Loucy (cell line): ENCODE data around the gene ZCCHC10.

Source experiments
- EZH2phosphoT487 ChIP-seq: fragments of 200-600 bp; IDR thresholded peaks from 2 replicates; pipeline ENCODE4 v1.6.1; 2018; ENCODE audit warnings: antibody characterized with exemption, mild to moderate bottlenecking, moderate library complexity, borderline replicate concordance
- TF ChIP-seq, protein P1 (sequence below): fragments of 200-600 bp; sonication (generic); conservative IDR thresholded peaks from 2 replicates; pipeline ENCODE4 v1.5.1; 2014; ENCODE audit warnings: mild to moderate bottlenecking, antibody characterized with exemption, low read length

DNA sequence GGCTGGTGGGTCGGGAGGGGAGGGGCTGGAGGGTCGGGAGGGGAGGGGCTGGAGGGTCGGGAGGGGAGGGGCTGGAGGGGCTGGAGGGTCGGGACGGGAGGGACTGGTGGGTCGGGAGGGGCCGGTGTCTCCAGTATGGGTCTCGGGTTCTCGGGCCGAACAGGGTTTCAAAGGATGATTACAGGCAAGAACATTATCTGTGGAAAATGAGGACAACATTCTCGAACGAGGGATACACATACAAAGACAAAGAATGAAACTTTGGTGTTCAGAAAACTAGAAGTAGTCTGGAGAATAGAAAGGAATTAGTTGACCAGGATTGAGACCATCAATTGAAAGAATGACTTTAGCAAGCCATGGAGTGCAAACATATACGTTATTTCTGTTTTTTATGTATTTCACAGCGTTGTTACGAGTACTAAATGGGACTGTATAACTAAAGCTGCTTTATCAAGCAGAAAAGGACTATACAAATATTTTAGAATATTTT lies 360 bp upstream of the ZCCHC10 start:
- TF ChIP-seq, protein P1, sequence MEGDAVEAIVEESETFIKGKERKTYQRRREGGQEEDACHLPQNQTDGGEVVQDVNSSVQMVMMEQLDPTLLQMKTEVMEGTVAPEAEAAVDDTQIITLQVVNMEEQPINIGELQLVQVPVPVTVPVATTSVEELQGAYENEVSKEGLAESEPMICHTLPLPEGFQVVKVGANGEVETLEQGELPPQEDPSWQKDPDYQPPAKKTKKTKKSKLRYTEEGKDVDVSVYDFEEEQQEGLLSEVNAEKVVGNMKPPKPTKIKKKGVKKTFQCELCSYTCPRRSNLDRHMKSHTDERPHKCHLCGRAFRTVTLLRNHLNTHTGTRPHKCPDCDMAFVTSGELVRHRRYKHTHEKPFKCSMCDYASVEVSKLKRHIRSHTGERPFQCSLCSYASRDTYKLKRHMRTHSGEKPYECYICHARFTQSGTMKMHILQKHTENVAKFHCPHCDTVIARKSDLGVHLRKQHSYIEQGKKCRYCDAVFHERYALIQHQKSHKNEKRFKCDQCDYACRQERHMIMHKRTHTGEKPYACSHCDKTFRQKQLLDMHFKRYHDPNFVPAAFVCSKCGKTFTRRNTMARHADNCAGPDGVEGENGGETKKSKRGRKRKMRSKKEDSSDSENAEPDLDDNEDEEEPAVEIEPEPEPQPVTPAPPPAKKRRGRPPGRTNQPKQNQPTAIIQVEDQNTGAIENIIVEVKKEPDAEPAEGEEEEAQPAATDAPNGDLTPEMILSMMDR = no peak
- TF ChIP-seq EZH2phosphoT487 = no peak
